GM04503 (cell line): Measurements from ENCODE around the gene CENPQ.

ENCODE experiments used
- DNase-seq: peaks from one replicate; pipeline ENCODE4 v3.0.0-alpha.2; 2012; ENCODE audit warnings: low read depth

CENPQ gene

DNA sequence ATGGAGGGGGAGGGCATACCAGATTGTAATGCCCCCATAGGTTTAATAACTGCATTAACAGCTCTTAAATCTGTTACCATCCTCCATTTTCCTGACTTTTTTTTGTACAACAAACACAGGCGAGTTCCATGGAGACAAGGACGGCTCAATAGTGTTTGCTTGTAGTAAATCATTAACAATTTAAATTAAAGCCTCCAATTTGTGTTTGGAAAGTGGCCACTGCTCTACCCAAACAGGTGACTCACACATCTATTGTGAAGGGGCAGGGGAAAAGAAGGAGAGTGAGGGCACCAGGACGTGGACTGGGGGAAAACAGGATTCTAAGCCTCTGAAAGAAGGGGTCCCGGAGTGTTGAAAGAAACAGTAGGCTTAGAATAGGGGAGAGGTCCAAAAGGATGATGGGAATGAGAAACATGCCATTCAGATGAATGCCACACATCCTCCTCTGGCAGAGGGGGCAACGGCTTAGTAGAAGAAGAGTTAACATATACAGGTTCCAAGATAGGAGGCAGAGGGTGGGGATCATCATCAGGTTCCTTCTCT lies 43.5 kb downstream of the CENPQ start:
- DNase-seq: no peak

DNA sequence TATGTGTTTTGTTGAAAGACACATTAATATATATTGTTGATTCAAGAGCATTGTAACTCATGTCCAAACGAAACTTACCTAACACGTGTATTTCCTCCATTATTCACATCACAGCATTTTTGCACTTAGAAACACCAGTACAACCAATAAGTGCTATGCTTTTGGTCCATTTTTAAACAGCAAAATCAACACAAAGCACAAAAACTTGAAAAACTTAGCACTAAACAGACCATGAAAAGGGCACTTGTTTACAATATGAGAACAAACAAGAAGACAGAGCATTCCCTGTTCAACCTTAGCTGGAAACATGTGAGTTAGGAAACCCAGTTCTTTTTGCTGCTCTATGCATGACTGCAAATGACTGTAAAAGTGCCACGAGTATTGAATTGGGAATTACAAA lies 46.2 kb downstream of the CENPQ start:
- DNase-seq: no peak

DNA sequence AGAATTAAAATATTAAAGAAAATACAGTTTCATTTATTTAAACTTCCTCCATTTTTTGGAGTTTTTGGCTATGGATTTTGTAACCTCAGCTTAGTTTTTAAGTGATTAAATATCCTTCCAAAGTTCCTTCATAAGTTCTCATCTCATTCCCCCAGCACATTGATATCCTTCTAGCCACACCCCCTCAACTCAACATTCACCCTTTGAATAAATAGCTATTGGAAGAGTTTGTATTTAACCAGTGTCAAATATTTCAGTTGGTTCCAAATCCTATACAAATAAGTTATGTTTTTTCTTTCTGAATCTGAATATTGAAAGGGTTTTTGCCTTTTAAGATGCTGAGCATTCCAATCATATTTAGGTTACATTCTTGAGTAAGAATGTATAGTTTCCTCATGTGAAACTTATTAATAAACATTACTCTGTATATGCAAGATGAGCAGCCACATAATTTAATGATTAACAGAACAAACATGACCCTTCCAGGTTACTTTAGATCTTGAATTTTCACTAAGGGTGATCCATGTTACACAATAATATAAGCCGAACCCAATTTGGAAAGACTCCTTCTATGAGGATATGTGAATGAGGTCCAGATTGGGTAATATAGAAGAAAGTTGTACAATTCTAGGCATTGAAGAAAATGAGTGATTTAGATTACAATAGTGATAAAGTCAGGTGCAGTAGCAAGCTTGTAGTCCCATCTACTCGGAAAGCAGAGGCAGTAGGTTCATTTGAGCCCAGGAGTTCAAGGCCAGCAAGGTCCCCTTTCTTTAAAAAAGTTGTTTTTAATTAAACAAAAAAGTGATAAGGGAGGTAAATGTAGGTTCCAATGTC lies 50.2 kb downstream of the CENPQ start:
- no peak for DNase-seq

DNA sequence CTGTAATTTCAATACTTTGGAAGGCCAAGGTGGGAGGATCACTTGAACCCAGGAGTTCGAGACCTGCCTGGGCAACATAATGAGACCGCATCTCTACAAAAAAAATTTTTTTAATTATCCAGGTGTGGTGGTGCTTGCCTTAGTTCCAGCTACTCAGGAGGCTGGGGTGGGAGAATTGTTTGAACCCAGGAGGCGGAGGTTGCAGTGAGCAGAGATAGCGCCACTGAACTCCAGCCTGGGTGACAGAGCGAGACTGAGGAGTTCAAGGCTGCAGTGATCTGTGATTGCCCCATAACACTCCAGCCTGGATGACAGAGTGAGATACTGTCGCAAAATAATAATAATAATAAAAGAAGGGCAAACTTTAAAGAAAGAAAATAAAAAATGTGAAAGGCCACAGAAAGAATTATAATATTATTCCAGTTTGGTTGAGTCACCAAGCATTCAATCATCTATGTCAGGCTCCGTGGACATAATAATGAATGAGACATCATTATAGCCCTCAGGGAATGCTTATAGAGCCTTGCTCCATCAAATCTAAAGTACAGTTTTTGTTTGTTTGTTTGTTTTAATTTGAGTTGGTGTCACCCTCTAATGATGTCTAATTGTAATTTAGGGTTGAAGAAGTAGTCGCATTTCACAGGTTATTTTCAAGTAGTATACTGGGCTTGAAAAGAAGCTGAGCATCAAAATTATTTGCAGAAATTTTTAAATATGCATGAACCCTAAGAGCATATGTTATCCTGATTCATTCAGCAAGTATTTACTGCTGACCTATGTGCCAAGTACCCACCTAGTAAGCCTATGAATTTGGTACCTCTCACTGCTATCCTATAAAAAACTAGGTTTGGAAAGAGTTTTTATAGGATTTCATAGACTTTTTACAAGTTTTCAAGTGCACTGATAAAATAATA lies 51.7 kb downstream of the CENPQ start:
- no peak for DNase-seq

DNA sequence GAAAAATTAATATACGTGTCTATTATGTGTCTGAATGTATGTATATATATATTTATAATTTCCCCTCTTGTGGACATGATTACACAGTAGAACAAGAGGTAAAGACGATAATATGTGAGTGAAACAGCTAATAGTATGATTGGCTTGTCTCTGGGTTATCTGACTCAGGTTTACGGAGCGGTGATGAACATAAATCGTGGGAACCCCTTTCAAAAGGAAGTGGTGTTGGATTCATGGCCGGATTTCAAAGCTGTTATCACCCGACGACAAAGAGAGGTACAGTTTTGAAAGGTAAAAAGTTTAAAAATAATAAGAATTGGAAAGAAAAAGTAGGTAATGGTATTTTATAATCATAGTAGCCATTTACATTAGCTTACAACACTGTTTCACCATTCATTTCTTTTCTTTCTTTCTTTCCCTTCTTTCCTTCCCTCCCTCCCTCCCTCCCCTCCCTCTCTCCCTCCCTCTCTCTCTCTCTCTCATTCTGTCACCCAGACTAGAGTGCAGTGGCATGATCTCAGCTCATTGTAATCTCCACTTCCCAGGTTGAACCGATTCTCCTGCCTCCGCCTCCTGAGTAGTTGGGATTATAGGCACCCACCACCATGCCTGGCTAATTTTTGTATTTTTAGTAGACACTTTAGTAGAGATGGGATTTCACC lies 52.4 kb downstream of the CENPQ start:
- DNase-seq: no peak

DNA sequence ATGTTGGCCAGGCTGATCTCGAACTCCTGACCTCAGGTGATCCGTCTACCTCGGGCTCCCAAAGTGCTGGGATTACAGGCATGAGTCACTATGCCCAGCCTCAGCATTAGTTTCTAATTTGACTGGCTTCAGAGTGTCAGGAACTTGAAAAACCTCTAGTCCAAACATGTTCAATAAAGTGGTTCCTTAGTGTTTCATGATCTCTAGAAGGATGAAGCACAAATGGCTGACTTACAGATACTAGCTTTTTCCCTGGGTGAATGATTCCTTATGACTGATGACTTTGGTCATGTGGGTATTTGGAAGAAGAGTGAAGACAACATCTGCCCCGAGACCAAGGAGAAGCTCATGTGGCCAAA lies 53.0 kb downstream of the CENPQ start:
- DNase-seq: no peak

GRCh38 chr6:49517919-49518318 lies 54.7 kb downstream of the CENPQ start:
- no peak for DNase-seq

DNA sequence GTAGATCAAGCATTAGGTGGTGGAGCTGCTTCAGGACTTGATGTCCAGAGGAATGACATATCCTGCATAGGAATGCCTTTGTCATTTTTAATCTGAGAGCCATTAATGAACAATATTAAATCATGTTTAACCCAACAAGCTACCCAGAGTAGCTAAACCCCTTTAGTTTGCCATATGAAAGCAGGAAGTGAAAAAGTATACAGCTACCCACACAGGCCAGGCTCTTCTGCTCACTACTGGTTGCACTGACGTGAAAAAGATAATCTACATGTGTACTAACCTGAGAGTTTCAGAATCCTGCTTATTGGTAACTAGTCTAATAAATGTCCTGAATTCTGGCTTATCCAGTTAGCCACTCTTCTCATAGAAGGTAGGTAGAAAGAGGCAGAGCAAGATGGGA lies 56.5 kb downstream of the CENPQ start:
- DNase-seq: no peak

- DNase-seq: no peak
These were observed 59.8 kb downstream of the CENPQ start for GRCh38 chr6:49522710-49523593.

GRCh38 chr6:49523901-49524300 lies 60.7 kb downstream of the CENPQ start:
- no peak for DNase-seq

DNA sequence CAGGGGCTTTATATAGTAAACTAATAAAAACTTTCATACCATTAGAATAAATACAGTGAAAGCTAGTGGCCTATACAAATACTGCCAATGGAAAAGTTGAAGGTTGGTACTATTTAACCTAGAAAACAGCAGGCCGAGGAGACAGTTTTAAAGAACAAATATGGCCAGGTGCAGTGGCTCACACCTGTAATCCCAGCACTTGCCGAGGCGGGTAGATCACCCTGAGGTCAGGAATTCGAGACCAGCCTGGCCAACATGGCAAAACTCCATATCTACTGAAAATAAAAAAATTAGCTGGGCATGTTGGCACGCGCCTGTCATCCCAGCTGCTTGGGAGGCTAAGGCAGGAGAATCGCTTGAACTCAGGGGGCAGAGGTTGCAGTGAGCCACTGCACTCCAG lies 61.4 kb downstream of the CENPQ start:
- DNase-seq: no peak

GRCh38 chr6:49526598-49526997 lies 63.4 kb downstream of the CENPQ start:
- no peak for DNase-seq

- DNase-seq: no peak
These were observed 64.2 kb downstream of the CENPQ start for GRCh38 chr6:49527320-49527719.

DNA sequence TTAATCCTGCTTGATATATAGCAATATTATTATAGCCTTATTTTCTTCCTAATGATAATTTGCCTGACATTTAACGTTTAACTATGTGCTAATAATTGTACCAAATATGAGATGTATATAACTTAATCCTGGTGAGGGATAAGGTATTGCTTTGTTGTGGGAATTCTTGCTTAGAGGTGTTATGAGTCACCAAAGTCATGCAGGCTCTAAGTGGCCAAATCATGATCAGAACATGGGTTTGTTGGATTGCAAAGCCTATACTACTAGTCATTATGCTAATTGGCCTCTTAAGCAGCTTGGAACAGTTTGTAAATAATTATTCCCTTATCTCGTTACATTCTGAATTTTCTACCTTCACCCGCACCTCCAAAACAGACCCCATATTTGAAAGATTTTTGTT lies 65.4 kb downstream of the CENPQ start:
- DNase-seq: no peak

- DNase-seq: no peak
These were observed 67.1 kb downstream of the CENPQ start for GRCh38 chr6:49530141-49530776.

GRCh38 chr6:49531774-49532569 lies 68.8 kb downstream of the CENPQ start:
- no peak for DNase-seq

- no peak for DNase-seq
These were observed 72.6 kb downstream of the CENPQ start for GRCh38 chr6:49535795-49536194.

DNA sequence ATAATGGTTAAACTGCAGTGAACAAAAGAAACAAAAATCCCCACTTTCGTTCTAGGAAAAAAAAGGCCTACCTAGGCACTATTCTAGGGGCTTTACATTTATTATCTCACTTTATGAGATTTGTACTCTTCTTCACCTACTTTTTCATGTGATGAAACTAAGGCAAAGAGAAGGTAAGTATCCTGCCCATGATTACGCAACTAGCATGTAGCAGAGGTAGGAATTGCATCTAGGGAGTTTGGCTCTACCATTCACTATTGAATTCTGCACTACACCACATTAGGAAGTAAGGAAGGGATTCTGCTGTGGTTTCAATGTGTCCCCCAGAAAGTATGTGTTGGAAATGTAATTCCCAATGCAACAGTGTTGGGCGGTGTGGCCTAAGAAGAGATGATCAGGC lies 75.9 kb downstream of the CENPQ start:
- DNase-seq: no peak

DNA sequence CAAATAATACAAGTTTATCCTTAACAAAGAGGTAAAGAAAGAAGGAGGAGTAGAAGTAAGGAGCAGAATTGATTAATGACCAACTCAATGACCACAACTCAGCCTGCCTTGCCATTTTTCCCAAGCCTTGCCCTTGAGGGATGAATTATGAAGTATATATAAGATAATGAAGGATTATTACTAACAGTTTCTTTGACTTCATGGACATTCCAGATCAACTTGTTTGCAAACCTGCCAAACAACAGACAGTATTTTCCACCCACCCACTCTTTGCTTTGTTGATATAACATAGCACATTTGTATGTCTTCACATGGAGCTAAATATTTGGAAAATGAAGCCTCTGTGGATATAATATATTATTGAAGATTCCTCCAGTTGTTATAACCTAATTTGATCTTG lies 77.4 kb downstream of the CENPQ start:
- DNase-seq: no peak

DNA sequence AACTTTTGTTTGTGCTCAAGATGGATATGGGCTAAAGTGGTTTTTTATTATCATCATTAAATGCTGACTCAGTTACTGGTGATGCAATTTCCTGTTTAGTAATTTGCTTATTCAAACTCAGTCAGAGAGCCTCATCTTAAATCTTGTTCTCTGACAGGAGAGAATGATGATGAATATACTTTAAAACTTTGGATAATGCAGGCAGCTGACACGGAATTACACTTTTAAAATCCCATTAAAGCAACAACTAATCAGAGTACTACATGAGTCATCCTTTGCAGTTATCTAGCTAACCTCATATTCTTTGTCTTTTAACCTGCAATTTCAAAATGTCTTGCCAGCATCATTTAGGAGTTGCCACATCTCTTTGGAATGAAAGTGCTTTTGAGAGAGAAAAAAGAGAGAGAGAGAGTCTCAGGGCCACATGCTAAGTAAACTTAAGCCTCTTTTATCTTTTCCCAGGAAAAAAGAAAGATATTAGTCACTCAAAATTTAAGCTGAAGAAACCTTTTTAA lies 78.1 kb downstream of the CENPQ start:
- peak; percentile 80 for DNase-seq
